Measurements from ENCODE around the gene CALML5.
A peak's percentile ranks its signal among the peaks of the same experiment; 100 is the strongest.

The CALML5 gene

GRCh38 chr10:5514226-5514850, 15.0 kb upstream of the CALML5 start:
- DNase-seq, result no peak

- DNase-seq, result peak; percentile 23 to 54
These were observed 13.7 kb upstream of the CALML5 start for GRCh38 chr10:5512881-5513612.

- DNase-seq, result no peak
These were observed 13.0 kb upstream of the CALML5 start for GRCh38 chr10:5512331-5512730.

GRCh38 chr10:5511885-5512280, 12.5 kb upstream of the CALML5 start:
- DNase-seq, result no peak

GRCh38 chr10:5511231-5511884, 12.0 kb upstream of the CALML5 start:
- DNase-seq, result no peak

GRCh38 chr10:5510281-5511072, 11.1 kb upstream of the CALML5 start:
- DNase-seq, result no peak

- DNase-seq, result no peak
These were observed 10.3 kb upstream of the CALML5 start for GRCh38 chr10:5509691-5510090.

- no peak for DNase-seq
These were observed 9.9 kb upstream of the CALML5 start for GRCh38 chr10:5509236-5509635.

- DNase-seq, result no peak
These were observed 9.4 kb upstream of the CALML5 start for GRCh38 chr10:5508786-5509185.

- DNase-seq, result no peak
These were observed 8.8 kb upstream of the CALML5 start for GRCh38 chr10:5508161-5508604.

- no peak for DNase-seq
These were observed 8.3 kb upstream of the CALML5 start for GRCh38 chr10:5507649-5508131.

GRCh38 chr10:5506751-5507648, 7.6 kb upstream of the CALML5 start:
- no peak for DNase-seq

- no peak for DNase-seq
These were observed 6.9 kb upstream of the CALML5 start for GRCh38 chr10:5506246-5506645.

GRCh38 chr10:5504146-5505072, 5.0 kb upstream of the CALML5 start:
- no peak for DNase-seq

- peak; percentile 64 to 85 for DNase-seq
These were observed 4.1 kb upstream of the CALML5 start for GRCh38 chr10:5503477-5503835.

- no peak for DNase-seq
These were observed 3.5 kb upstream of the CALML5 start for GRCh38 chr10:5502571-5503476.

- DNase-seq, result no peak
These were observed 2.7 kb upstream of the CALML5 start for GRCh38 chr10:5502061-5502521.

- no peak for DNase-seq
These were observed 1.5 kb upstream of the CALML5 start for GRCh38 chr10:5500910-5501309.

GRCh38 chr10:5500162-5500670, 846 bp upstream of the CALML5 start:
- DNase-seq, result no peak
